HG02870 (cell line): ENCODE data around the gene COL6A2.

Source experiments
- ATAC-seq: cut with Tn5 transposase; IDR thresholded peaks from one replicate; pipeline ENCODE4 v1.9.1; 2021; ENCODE audit warnings: mild to moderate bottlenecking, moderate library complexity; ENCODE audit not compliant: unreplicated experiment

COL6A2 gene

DNA sequence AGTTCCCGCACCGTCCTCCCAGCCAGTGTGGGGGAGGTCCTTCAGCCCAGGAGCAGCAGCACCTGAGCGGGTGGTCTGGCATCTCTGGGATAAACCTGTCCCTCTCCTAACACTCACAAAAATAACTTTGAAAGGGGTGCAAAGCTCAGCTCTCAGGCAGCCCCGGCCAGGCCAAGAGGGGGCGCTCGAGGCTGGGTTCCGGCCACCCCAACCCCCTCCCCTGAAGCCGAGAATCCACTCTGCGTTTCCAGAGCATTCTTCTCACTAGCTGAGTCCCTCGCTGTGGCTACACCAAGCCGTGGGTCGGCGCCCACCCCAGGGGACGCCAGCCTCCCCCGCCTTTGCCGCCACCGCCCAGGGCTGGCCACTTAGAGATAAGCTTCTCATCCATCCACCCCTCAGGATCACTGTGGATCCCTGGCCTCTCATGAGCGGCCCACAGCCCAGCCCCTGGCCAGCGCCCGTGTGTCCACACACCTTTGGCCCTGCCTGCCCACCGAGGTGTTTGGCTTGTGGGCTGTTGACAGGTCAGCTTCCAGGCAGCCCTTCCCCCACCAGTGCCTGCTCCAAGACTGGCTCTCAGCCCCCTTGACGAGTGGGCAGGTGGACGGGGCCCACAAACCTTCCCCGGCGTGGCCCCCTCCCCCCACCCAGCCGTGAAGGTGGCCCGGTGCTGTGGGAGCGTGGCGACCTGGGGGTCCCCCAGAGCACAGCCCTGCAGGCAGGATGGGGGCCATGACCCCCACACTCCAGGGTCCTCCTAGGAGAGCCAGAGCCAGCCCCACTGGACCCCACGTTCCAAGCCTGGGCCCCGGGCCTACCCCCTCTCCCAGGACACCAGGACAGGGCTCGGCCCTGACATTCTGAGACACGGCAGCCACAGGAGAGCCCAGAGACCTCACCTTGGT, 55.6 kb downstream of the COL6A2 start:
- no peak for ATAC-seq

DNA sequence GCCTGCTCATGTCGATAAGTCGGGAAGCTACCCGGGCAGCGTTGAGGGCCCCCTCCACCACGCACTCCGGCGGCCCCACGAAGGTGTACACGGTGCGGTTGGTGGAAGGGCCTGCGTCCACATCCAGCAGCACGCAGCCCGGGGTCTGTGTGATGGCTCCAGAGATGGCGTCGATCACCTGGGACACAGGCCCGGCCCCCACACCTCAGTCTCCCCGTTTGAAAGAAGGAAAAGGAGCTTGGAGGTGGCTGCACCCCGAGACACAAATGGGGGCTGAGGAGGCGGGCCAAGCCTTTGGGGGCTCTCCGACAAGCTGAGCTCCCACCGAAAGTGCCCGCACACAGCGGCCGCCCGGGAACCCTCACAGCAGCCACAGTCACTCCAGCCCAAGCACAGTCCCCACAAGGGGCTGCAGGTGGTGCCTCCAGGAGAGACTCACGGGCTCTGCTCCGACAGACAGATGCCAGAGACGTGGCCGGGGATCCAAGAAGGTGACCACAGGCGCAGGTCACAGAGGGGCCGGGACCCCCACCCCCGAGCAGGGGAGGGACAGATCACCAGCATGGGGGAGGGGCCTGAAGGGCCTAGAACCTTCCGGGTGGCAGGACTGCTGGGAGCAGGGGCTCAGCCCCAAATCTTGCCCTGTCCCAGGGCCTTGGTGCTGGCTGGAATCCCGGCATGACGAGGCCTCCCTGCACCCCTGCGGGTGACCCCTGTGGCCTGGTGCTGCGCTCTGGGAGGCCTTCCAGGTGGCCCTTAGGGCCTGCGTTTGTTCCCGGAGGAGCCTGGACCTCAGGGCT, 56.4 kb downstream of the COL6A2 start:
- ATAC-seq = no peak

DNA sequence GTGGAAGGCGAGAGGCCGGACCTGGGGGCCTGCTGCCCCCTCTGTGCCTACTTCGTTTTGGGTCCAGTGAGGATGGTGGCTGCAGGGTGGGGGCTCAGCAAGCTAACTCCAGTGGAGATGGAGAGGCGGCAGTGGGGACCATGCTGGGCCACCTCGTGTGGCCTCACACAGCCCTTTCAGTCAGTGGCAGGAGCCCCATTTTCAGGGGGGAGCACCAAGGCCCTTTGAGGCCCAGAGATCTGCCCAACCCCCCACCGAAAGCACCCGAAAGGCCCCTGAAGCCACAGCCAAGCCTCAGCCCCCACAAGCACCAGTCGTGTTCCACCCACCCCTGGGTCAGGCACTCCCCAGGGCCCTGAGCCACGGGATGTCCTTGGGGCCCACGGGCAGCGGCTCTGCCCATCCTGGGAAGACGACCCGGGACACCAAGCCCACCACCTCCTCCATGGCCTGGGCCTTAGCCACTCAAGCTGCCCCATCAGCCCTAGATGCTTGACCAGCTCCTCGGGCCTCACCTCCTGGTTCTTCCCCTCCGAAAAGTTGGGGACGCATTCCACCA, 57.1 kb downstream of the COL6A2 start:
- no peak for ATAC-seq

- no peak for ATAC-seq
These were observed 57.8 kb downstream of the COL6A2 start, which contains the start of gene FTCD for GRCh38 chr21:46155514-46156377. Gene FTCD, minus strand, starts transcription at chr21:46155579. Its CDS starts 56 bp downstream, at chr21:46155523.

- no peak for ATAC-seq
These were observed 58.4 kb downstream of the COL6A2 start for GRCh38 chr21:46156378-46156645.

DNA sequence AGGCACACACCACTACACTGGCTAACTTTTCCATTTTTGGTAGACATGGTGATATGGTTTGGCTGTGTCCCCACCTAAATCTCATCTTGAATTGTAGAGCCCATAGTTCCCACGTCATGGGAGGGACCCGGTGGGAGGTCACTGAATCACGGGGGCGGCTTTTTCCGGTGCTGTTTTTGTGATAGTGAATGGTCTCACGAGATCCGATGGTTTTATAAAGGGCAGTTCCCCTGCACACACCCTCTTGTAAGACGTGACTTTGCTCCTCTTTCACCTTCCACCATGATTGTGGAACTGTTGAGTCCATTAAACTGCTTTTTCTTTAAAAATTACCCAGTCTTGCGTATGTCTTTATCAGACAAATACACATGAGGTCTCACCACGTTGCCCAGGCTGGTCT, 58.8 kb downstream of the COL6A2 start:
- no peak for ATAC-seq

DNA sequence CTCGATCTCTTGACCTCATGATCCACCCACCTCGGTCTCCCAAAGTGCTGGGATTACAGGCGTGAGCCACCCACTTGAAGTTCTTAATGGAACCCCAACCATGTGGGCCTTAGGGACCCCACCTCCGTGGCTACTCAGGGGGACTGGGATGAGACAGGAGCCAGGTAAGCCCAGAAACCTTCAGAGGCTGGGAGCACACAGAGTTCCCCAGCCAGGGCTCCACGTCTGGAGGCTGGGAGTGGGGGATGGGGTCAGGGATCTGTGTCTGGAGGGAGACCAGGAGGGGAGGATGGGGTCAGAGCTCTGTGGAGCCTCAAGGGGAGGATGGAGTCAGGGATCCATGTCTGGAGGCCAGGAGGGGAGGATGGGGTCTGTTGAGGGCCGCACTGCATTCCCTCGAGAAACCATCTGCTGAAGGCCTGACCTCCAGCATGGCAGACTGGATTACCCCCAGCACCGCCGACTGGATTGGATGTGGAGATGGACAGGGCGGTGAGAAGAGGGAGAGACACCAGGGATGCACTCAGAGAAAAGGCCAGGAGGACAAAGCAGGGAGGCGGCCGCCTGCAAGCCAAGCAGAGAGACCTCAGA, 59.6 kb downstream of the COL6A2 start:
- no peak for ATAC-seq

DNA sequence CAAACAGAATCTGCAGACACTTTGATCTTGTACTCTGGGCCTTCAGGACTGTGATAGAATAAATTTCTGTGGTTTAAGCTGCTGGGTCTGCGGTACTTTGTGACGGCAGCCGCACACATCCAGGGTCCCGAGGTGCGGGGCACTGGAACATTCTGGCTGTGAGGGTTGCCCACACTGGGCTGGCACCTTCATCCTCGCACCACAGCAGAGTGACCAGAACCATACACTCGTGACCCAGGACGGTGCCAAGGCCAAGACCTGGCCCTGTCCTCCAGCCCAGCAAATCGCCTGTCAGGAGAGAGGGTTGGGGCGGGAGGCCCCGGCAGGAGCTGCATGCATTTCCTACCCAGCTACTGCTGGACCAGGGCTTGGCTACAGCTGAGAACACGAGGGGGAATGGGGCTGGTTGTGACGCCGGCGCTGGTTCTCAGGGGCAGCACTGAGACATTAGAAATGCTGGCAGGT, 60.1 kb downstream of the COL6A2 start:
- no peak for ATAC-seq

DNA sequence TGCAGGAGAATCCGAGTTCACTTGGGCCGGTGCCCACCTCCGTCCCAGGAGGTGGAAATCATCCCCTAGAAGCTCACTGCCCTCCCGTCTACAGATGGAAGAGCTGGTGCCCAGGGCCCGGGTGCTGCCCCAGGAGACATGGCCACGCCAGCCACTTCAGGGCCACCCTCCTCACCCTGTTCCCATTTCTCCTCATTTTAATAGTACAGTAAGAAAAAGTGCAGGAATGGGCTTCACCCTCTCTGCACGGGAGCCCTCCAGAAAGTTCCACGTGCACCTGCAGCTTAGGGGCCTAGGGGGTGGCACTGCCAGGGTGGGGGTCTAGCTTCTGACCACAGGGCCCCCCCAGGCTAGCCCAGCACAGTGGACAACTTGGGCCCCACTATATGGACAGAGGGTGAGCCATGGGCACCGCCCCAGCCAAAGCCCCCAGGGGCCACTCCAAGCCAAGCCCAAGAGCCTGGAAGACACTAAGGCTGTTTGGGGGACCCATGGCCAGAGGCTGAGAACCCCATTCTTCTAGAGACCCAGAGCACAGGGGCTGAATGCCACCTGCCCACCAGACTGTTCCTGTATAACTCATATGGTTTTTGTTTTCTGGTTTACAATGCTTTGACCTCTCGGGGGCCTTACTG, 60.9 kb downstream of the COL6A2 start:
- ATAC-seq = no peak

- no peak for ATAC-seq
These were observed 61.5 kb downstream of the COL6A2 start for GRCh38 chr21:46159390-46159789.

DNA sequence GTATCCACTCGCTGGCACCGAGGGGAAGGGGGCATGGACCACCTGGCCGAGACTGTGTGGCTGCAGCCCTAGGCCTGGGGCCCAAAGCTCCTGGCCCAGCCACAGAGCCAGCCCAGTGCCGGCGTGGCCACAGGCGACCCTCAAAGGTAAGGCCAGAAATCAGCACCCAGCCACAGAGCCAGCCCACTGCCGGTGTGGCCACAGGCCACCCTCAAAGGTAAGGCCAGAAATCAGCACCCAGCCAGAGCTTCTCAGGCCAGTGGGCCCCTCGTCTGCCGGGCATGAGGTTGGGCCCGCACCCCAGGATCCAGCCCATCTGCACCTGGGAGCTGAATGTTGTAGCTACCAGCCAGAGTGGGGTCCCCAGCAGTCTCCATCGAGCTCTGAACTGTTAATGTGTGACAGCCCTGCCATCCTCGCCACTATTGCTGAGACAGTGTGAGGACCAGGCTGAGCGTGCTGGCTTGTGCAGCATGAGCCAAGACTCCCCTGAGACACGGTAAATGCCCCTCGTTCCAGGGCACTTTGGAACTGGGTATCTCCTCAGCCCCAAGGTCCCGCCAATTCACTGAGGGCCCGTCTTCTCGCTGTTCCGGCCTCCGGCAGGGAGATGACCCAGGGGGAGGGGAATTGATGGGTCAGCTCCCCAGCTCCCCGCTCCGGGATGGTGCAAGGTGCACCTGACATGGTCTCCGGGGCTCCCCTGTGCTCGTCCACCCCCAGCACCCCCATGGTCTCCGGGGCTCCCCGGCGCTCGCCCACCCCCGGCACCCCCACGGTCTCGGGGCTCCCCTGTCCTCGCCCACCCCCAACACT, 62.1 kb downstream of the COL6A2 start:
- no peak for ATAC-seq

DNA sequence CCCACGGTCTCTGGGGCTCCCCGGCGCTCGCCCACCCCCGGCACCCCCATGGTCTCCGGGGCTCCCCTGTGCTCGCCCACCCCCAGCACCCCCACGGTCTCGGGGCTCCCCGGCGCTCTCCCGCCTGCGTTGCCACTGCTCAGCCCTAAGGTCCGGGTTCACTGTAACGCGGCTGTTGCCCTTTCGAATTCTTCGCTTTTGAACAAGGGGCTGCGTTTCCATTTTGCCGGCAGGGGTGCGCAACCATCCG, 62.7 kb downstream of the COL6A2 start:
- ATAC-seq = no peak

DNA sequence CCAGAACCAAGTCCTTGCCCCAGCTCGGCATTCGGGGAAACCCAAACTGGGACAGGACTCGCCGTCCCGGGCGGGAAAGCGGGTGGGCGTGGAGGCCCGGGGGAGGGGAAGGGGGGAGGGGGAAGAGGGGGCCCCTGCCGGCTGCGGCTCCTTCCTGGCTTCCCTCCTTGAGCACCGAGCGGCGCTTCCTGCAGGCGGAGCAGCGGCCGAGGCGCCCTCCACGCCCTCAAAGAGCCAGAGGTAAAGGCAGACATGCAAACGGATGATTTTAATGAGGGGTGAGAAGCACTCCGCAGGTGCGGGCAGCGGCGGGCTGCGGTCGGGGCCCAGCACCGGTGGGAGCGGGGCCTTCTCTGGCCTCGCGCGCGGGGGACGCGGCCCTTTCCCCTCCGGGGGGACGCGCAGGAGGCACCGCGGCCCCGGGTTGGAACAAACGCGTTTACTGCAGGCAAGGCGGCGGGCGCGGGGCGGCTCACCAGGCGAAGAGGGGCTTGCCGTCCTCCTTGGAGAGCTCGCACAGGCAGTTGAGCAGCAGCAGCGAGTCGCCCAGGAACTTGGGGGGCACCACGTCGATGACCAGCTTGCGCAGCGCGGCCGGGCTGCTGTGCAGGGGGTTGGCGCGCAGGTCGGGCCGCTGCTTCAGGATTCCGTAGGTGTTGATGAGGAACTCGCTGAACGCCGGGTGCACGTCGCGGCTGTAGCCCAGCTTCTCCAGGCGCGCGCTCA, 63.2 kb downstream of the COL6A2 start:
- ATAC-seq = no peak

- ATAC-seq = no peak
These were observed 64.0 kb downstream of the COL6A2 start for GRCh38 chr21:46161633-46162592.

GRCh38 chr21:46163380-46163779, 65.5 kb downstream of the COL6A2 start:
- ATAC-seq = no peak

DNA sequence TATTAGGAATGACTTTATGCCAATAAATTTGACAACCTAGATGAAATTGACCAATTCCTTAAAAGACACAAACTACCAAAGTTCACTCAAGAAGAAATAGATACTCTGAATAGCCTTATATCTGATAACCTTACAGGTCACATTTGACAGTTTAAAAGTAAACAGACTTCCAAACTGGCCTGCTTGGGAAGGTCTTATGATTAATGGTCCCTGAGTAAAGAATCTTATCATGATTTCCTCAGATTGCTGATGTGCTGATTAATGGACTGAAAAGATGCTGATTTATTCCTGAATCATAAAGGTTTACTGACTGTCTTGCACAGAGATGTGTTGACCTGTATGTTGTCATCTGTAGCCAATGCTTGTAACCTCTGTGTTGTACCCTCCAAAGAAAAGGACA, 67.2 kb downstream of the COL6A2 start:
- no peak for ATAC-seq

GRCh38 chr21:46168238-46168637, 70.3 kb downstream of the COL6A2 start:
- no peak for ATAC-seq
